ENCODE measurements around the gene FBXW2.

FBXW2 gene

GRCh38 chr9:120708526-120709224 lies 84.5 kb downstream of the FBXW2 start:
- H3K9me2 ChIP-seq (replicated peaks; ENCODE audit: low read depth, low read length): no peaks in the 10 kb centered on the region
- no peaks in the 10 kb centered on the region for H3K27me3 ChIP-seq (ENCODE audit: insufficient read depth, low read length, poor library complexity, severe bottlenecking)
- H3K4me1 ChIP-seq (ENCODE audit: insufficient read depth, low read length, poor library complexity, severe bottlenecking): peaks cover 47% of the 10 kb centered on the region
- TF ChIP-seq EZH2phosphoT487 (IDR thresholded peaks at IDR 0.05; ENCODE audit: borderline replicate concordance) (no peak), CTCF (conservative IDR thresholded peaks at IDR 0.05; ENCODE audit: low read length) (no peak)
- H3K79me2 ChIP-seq (ENCODE audit: insufficient read depth, low read length): peaks cover 51% of the 10 kb centered on the region
- no peaks in the 10 kb centered on the region for H3K36me3 ChIP-seq (ENCODE audit: insufficient read depth, low read length)
- peak overlapping the region; percentile 12 for H3K9ac ChIP-seq (ENCODE audit: low read depth, low read length, poor library complexity, severe bottlenecking)
- H3K4me2 ChIP-seq (ENCODE audit: low read depth, low read length, poor library complexity, severe bottlenecking): peak overlapping the region; percentile 85
- H3K4me3 ChIP-seq (ENCODE audit: low read length, poor library complexity, severe bottlenecking): no peak overlapping the region
- no peak overlapping the region for H2AFZ ChIP-seq (ENCODE audit: low read length)
- H3F3A ChIP-seq (ENCODE audit: low read depth): no peaks in the 10 kb centered on the region; the same call in 1 of the 2 replicates
- no peaks in the 10 kb centered on the region for H3K9me3 ChIP-seq (ENCODE audit: insufficient read depth, low read depth, low read length)
- peaks cover 7% of the 10 kb centered on the region for H4K20me1 ChIP-seq (ENCODE audit: insufficient read depth, low read length, poor library complexity, severe bottlenecking)

- Histone ChIP-seq H3K4me3 (ENCODE audit: low read length, poor library complexity, severe bottlenecking) (no peak overlapping the region), H3K4me2 (ENCODE audit: low read depth, low read length, poor library complexity, severe bottlenecking) (peak overlapping the region; percentile 34), H3K9me2 (replicated peaks; ENCODE audit: low read depth, low read length) (no peaks in the 10 kb centered on the region), H3K79me2 (ENCODE audit: insufficient read depth, low read length) (peaks cover 36% of the 10 kb centered on the region), H3K9ac (ENCODE audit: low read depth, low read length, poor library complexity, severe bottlenecking) (no peak overlapping the region), H2AFZ (ENCODE audit: low read length) (no peak overlapping the region), H3K36me3 (ENCODE audit: insufficient read depth, low read length) (no peaks in the 10 kb centered on the region), H4K20me1 (ENCODE audit: insufficient read depth, low read length, poor library complexity, severe bottlenecking) (no peaks in the 10 kb centered on the region), H3K4me1 (ENCODE audit: insufficient read depth, low read length, poor library complexity, severe bottlenecking) (peaks cover 32% of the 10 kb centered on the region), H3F3A (ENCODE audit: low read depth) (no peaks in the 10 kb centered on the region; the same call in 1 of the 2 replicates), H3K9me3 (ENCODE audit: insufficient read depth, low read depth, low read length) (no peaks in the 10 kb centered on the region), H3K27me3 (ENCODE audit: insufficient read depth, low read length, poor library complexity, severe bottlenecking) (no peaks in the 10 kb centered on the region)
- TF ChIP-seq EZH2phosphoT487 (IDR thresholded peaks at IDR 0.05; ENCODE audit: borderline replicate concordance) (no peak), CTCF (conservative IDR thresholded peaks at IDR 0.05; ENCODE audit: low read length) (no peak)
Measured at GRCh38 chr9:120707170-120707569, 86.0 kb downstream of the FBXW2 start.

Data from Loucy (cell line).